ENCODE results near the gene ADARB1. TPM values are rescaled to one million over a fixed set of nuclear protein-coding genes. Genes with fewer than 3 reads are reported as not detected.

ADARB1 gene
- total and polyA plus RNA-seq, 9 of the 15 experiments (the other 6 are each of a cell fraction or from before 2014, with no cell fraction given) = 6.7 to 16.0 (median 8.3) TPM

DNA sequence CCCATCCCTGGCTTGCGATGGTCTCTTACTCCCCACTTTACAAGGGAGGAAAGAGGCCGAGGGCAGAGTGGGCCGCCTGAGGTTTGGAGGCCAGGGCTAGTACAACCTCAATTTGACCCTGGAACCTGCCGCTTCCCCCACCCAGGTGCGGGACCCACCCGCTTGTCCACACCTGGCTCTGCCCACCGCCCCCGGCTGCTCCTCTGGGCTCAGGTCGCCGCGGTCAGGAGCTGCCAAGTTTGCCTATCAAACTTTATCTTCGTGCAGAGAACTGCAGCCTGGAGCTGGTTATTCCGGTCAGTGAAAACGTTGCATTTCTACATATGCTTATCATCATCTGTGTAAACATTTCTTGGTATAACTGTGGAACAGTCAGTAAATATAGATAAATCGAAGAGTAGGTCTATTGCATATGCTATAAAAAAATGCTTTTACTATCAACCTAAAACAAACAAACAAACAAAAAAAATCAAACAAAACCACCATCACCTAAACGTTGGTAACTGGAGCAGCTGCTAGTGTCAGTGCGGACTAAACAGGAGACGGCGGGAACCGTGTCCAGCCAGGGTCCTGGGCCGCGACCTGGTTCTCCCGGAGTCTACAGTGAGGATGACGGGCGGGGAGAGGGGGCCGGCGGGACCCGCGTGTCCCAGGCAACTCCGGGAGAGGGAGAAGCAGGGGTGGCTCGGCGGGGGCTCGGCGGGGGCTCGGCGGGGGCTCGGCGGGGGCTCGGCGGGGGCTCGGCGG, 906 bp upstream of the ADARB1 start (continued):
- TF ChIP-seq EWSR1 (IDR thresholded peaks at IDR 0.05; ENCODE audit: borderline replicate concordance, low read depth, partially characterized antibody) (no peak), SOX6 (IDR thresholded peaks at IDR 0.05) (peak; percentile 60), HEY1 (CRISPR knock-in tag; IDR thresholded peaks at IDR 0.05; ENCODE audit: borderline replicate concordance) (no peak), RAD51 (IDR thresholded peaks at IDR 0.05; ENCODE audit: borderline replicate concordance, low read depth) (no peak), RUNX1 (IDR thresholded peaks at IDR 0.05; ENCODE audit: low read depth) (no peak), SMARCC2 (IDR thresholded peaks at IDR 0.05; ENCODE audit: low read depth) (peak; percentile 49; the same call in 1 of the 2 replicates), SNIP1 (IDR thresholded peaks at IDR 0.05; ENCODE audit: low read depth) (peak; percentile 72)
- TF ChIP-seq, protein P1, sequence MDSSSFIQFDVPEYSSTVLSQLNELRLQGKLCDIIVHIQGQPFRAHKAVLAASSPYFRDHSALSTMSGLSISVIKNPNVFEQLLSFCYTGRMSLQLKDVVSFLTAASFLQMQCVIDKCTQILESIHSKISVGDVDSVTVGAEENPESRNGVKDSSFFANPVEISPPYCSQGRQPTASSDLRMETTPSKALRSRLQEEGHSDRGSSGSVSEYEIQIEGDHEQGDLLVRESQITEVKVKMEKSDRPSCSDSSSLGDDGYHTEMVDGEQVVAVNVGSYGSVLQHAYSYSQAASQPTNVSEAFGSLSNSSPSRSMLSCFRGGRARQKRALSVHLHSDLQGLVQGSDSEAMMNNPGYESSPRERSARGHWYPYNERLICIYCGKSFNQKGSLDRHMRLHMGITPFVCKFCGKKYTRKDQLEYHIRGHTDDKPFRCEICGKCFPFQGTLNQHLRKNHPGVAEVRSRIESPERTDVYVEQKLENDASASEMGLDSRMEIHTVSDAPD (CRISPR knock-in tag; IDR thresholded peaks at IDR 0.05) = peak; percentile 72; the same call in 1 of the 2 replicates
- TF ChIP-seq, protein P2, sequence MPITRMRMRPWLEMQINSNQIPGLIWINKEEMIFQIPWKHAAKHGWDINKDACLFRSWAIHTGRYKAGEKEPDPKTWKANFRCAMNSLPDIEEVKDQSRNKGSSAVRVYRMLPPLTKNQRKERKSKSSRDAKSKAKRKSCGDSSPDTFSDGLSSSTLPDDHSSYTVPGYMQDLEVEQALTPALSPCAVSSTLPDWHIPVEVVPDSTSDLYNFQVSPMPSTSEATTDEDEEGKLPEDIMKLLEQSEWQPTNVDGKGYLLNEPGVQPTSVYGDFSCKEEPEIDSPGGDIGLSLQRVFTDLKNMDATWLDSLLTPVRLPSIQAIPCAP (CRISPR knock-in tag; IDR thresholded peaks at IDR 0.05; ENCODE audit: borderline replicate concordance) = no peak
- TF ChIP-seq, protein P3, sequence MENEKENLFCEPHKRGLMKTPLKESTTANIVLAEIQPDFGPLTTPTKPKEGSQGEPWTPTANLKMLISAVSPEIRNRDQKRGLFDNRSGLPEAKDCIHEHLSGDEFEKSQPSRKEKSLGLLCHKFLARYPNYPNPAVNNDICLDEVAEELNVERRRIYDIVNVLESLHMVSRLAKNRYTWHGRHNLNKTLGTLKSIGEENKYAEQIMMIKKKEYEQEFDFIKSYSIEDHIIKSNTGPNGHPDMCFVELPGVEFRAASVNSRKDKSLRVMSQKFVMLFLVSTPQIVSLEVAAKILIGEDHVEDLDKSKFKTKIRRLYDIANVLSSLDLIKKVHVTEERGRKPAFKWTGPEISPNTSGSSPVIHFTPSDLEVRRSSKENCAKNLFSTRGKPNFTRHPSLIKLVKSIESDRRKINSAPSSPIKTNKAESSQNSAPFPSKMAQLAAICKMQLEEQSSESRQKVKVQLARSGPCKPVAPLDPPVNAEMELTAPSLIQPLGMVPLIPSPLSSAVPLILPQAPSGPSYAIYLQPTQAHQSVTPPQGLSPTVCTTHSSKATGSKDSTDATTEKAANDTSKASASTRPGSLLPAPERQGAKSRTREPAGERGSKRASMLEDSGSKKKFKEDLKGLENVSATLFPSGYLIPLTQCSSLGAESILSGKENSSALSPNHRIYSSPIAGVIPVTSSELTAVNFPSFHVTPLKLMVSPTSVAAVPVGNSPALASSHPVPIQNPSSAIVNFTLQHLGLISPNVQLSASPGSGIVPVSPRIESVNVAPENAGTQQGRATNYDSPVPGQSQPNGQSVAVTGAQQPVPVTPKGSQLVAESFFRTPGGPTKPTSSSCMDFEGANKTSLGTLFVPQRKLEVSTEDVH (IDR thresholded peaks at IDR 0.05; ENCODE audit: low read depth, partially characterized antibody) = peak; percentile 69
- TF ChIP-seq, protein P4, sequence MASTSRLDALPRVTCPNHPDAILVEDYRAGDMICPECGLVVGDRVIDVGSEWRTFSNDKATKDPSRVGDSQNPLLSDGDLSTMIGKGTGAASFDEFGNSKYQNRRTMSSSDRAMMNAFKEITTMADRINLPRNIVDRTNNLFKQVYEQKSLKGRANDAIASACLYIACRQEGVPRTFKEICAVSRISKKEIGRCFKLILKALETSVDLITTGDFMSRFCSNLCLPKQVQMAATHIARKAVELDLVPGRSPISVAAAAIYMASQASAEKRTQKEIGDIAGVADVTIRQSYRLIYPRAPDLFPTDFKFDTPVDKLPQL (IDR thresholded peaks at IDR 0.05; ENCODE audit: extremely low read depth, insufficient read length) = peak; percentile 90
- TF ChIP-seq, protein P5, sequence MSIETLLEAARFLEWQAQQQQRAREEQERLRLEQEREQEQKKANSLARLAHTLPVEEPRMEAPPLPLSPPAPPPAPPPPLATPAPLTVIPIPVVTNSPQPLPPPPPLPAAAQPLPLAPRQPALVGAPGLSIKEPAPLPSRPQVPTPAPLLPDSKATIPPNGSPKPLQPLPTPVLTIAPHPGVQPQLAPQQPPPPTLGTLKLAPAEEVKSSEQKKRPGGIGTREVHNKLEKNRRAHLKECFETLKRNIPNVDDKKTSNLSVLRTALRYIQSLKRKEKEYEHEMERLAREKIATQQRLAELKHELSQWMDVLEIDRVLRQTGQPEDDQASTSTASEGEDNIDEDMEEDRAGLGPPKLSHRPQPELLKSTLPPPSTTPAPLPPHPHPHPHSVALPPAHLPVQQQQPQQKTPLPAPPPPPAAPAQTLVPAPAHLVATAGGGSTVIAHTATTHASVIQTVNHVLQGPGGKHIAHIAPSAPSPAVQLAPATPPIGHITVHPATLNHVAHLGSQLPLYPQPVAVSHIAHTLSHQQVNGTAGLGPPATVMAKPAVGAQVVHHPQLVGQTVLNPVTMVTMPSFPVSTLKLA (conservative IDR thresholded peaks at IDR 0.05) = peak in 1 of 2 experiments; percentile 47; a peak in 2 of 4 replicates
- TF ChIP-seq, protein P6, sequence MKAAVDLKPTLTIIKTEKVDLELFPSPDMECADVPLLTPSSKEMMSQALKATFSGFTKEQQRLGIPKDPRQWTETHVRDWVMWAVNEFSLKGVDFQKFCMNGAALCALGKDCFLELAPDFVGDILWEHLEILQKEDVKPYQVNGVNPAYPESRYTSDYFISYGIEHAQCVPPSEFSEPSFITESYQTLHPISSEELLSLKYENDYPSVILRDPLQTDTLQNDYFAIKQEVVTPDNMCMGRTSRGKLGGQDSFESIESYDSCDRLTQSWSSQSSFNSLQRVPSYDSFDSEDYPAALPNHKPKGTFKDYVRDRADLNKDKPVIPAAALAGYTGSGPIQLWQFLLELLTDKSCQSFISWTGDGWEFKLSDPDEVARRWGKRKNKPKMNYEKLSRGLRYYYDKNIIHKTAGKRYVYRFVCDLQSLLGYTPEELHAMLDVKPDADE (conservative IDR thresholded peaks at IDR 0.05; ENCODE audit: control insufficient read depth, low read depth, low read length) = peak; percentile 96
- TF ChIP-seq, protein P7, sequence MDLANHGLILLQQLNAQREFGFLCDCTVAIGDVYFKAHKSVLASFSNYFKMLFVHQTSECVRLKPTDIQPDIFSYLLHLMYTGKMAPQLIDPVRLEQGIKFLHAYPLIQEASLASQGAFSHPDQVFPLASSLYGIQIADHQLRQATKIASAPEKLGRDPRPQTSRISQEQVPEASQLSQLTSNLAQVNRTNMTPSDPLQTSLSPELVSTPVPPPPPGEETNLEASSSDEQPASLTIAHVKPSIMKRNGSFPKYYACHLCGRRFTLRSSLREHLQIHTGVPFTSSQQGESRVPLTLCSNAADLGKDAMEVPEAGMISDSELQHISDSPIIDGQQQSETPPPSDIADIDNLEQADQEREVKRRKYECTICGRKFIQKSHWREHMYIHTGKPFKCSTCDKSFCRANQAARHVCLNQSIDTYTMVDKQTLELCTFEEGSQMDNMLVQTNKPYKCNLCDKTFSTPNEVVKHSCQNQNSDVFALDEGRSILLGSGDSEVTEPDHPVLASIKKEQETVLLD (IDR thresholded peaks at IDR 0.05) = 0 out of 2 replicates have a peak, but pooled peaks have one; percentile 47
- TF ChIP-seq, protein P8, sequence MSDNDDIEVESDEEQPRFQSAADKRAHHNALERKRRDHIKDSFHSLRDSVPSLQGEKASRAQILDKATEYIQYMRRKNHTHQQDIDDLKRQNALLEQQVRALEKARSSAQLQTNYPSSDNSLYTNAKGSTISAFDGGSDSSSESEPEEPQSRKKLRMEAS (CRISPR knock-in tag; IDR thresholded peaks at IDR 0.05) = 0 out of 2 replicates have a peak, but pooled peaks have one; percentile 6

All from K562 (cell line).